GM12801 (cell line): Measurements from ENCODE around the gene SCUBE2.

Source experiments
- TF ChIP-seq, protein P1 (sequence below): IDR thresholded peaks from one replicate; pipeline ENCODE4 v1.5.1; 2011; ENCODE audit warnings: control low read depth; ENCODE audit not compliant: insufficient read length; ENCODE audit errors: extremely low read depth

Gene SCUBE2

DNA sequence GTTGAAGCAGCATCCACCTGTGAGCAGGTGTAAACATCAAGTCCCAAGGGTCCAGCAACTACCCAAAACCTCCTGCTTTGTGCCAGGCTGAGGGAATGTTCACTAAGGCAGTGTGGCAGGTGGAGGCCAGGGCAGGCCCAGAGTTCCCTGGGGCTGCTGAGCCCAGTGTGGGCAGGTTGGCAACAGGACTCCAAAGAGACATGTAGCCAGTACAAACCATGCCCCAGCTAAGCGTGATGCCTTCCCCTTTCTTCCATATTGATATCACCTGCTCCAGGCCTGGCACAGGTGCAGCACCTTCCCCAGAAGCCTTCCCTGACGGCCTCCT, 30.0 kb upstream of the SCUBE2 start:
- TF ChIP-seq, protein P1, sequence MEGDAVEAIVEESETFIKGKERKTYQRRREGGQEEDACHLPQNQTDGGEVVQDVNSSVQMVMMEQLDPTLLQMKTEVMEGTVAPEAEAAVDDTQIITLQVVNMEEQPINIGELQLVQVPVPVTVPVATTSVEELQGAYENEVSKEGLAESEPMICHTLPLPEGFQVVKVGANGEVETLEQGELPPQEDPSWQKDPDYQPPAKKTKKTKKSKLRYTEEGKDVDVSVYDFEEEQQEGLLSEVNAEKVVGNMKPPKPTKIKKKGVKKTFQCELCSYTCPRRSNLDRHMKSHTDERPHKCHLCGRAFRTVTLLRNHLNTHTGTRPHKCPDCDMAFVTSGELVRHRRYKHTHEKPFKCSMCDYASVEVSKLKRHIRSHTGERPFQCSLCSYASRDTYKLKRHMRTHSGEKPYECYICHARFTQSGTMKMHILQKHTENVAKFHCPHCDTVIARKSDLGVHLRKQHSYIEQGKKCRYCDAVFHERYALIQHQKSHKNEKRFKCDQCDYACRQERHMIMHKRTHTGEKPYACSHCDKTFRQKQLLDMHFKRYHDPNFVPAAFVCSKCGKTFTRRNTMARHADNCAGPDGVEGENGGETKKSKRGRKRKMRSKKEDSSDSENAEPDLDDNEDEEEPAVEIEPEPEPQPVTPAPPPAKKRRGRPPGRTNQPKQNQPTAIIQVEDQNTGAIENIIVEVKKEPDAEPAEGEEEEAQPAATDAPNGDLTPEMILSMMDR = no peak

DNA sequence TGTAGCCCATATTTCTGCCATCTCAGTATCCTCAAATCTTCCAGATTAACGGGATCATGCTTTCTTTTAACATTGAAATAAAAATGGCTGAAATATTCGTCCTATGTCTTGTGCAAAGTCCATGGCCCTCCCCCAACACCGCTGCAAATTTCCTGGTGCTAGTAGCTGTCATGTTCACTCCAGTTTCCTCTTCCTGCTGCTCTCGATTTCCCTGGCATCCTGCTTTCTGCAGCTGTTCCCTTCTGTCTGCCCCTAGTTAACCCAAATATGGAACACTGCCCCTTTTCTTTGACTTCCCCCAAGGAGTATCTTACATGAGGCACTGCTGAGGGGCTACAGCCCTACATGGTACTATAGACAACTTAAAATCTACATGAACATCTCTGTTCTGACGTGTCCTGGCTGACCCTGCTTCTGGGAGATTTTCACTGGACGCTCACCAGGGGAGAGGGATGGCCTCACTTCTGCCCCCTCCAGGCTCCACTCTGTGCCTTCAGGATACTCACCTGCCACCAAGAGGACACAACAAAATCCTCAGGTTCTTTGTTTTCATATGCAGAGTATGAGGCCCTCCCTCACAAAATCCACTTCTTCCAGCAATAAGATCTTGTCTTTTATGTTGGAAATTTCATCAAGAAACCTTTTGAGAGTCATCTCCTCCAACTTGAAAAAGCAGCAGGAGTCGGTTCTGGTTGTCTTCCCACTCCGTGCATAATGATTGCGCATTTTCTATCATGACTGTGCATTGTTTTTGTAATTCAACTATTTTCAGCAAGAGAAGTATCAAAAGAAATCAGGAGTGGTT, 29.5 kb upstream of the SCUBE2 start:
- TF ChIP-seq, protein P1 = no peak

DNA sequence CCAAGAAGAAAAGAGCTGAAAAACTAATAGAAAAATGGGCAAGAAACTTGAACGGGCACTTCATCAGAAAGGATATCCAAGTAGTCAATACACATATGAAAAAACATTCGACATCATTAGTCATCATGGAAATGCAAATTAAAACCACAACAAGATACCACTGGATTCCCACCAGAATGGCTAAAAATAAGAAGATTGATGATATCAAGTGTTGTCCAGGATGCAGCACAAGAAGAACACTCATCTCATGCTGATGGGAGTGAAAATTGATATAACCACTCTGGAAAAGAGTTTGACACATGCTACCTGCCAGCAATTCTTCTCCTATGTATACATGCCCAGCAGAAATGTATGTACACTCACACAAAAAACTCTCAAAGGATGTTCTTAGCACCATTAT, 26.9 kb upstream of the SCUBE2 start:
- TF ChIP-seq, protein P1 = no peak

DNA sequence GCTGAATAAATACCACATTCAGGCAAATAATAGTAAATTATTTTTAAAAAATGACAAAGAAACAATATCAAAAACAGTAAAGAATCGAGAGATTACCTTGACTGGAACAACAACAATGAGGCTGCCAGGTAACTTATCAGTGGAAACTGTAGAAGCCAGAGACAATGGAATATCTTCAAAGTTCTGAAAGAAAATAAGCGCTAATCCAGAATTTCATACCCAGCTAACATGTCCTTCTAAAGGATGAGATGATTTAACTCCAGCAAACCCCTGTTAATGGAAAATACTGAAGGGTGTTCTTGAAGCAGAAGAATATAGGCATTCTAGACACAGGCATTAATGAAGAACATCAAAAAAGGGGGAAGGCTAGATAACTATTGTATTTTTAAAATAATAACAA, 20.7 kb upstream of the SCUBE2 start:
- TF ChIP-seq, protein P1 = no peak

DNA sequence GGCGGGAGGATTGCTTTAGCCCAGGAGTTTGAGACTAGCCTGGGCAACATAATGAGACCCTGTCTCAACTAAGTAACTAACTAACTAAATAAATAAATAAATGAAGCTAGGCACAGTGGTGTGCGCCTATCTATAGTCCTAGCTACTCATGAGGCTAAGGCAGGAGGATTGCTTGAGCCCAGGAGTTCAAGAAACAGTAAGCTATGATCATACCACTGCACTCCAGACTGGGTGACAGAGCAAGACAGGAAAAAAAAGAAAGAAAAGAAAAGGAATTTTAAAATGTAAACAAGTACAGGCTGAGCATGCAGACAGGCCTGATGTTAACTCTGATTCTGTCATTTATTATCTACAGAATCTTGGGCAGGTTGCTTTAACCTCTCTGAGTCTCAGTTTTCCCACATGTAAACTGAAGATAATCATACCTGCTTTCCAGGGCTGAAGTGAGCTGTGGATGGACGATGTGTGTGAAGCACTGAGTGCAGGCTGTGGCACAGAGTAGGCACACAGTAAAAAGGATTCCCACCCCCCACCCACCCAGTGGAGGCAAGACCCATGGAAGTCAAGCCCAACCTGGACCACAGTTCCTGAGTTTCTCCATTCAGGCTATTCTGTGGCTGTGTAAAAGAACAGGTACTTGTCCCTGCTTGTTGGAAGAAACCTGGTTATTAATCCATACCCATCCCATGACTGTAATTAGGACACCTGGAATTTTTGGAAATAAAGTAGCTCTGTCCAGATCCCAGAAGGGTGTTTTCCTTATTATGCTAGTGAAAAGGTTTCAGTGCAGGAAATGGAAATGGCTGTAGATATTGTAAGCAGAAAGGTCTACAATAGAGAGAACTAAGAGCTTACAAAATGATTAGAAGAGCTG, 18.7 kb upstream of the SCUBE2 start:
- TF ChIP-seq, protein P1 = no peak

DNA sequence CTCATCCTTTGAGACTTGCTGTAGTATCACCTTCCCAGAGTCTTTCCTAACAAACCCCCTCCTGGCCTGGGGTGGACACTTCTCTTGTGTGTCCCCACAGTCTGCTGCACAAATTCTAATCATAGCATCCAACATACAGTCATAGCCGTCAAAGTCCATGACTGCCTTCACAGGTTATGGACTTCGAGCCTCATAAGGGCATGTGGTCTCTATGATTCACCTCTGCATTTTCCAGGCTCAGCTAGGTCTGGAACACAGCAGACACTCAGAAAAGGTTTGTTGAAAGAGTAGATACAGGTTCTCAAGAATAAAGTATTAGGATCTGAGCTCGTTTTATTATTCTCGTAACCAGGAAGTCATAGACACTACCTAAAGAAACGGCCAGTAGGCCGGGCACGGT, 13.2 kb upstream of the SCUBE2 start:
- TF ChIP-seq, protein P1 = no peak

DNA sequence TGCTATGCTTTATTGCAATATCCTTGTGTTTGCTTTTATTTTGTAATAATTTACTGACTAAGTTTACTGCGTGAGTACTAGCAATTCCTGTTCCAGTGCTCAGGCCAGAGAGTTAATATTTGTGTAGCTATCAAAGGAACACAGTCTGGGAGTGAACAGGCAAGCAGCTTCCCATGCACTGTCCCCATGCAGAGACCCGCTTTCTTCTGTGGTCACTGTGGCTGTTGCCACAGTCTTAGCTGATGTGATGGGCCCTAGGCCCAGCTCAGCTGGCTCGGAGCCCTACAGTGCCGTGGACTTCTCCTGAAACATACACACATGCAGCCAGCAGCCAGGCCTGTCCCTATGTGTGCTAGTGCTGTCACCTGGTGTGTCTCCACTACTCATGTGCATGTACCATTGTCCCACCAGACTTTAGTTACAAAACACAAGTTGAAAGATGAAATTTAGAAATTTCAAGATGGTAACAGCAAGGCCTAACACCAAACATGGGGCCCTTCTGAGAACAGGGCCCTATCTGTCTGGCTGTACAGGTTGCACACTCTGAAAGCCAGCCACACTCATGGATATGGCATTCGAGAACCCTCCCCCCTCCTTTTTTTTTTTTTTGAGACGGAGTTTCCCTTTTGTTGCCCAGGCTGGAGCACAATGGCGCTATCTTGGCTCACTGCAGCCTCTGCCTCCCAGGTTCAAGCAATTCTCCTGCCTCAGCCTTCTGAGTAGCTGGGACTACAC, 12.3 kb upstream of the SCUBE2 start:
- TF ChIP-seq, protein P1 = no peak
